Measurements from ENCODE around the gene CCDC178.

The CCDC178 gene

DNA sequence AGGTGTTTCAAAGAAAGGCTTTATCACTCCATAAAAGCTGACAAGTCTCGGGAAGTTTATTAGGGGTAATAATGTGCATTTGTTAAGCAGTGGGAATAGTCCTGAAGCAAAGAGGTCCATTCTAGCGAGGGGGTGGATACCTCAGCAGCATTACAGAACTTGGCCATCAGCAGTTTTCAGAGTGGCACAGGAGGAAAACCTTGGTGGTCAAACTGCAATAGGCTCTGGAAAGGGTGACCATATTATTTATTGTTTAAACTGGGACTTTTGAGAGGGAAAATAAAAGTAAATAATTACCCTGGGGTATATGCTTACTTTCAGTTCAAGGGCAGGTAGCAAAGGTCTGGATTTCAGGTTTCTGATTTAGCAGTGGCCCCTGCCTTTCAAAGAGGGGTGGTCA lies 552.2 kb downstream of the CCDC178 start:
- TF ChIP-seq GATA1 (IDR thresholded peaks at IDR 0.05; ENCODE audit: low read depth, low read length) (no peak), POLR2A (IDR thresholded peaks at IDR 0.05; ENCODE audit: low read length) (no peak)

More for the DNA sequence above, 552.2 kb downstream of the CCDC178 start:
- DNase-seq = no peak

Measured in erythroblast (primary cell).